Cardiac muscle cell (in vitro differentiated cells and primary cell): ENCODE measurements around the gene ANKH. TPM values are rescaled to one million over a fixed set of nuclear protein-coding genes. Genes with fewer than 3 reads are reported as not detected.

ENCODE experiments used
- DNase-seq, 2 donors: peaks; one replicate each; pipeline versions ENCODE4 v3.0.0 to v3.0.0-alpha.2; 2010 to 2017; ENCODE audit warnings: low read depth in 1 of 2, low spot score in 1 of 2
- H3K27ac ChIP-seq: fragments of 200-600 bp; sonication (generic); 2 replicates; pipeline ENCODE4 v1.5.1; 2016
- H3K27me3 ChIP-seq: fragments of 200-600 bp; sonication (generic); 2 replicates; pipeline ENCODE4 v1.6.0; 2016; ENCODE audit warnings: control low read depth
- H3K36me3 ChIP-seq: fragments of 200-600 bp; sonication (generic); 2 replicates; pipeline ENCODE4 v1.5.1; 2016; ENCODE audit warnings: control low read depth
- H3K4me1 ChIP-seq: fragments of 200-600 bp; sonication (generic); 2 replicates; pipeline ENCODE4 v1.8.1; 2017; ENCODE audit warnings: low read depth, mild to moderate bottlenecking, mixed run types
- H3K4me3 ChIP-seq: fragments of 200-600 bp; sonication (generic); 2 replicates; pipeline ENCODE4 v1.5.1; 2016; ENCODE audit warnings: mild to moderate bottlenecking
- H3K9me3 ChIP-seq: fragments of 200-600 bp; sonication (generic); 2 replicates; pipeline ENCODE4 v1.5.1; 2017; ENCODE audit warnings: low read depth, mild to moderate bottlenecking, control low read depth
- CTCF ChIP-seq: IDR thresholded peaks from 2 replicates; pipeline ENCODE4 v1.5.1; 2012; ENCODE audit warnings: low read depth, mild to moderate bottlenecking, low read length
- polyA plus RNA-seq: library from polyadenylated mRNA; unstranded; fragments of >200 nt; fragmentation: Nextera tagmentation; extraction: Ambion mirVana; gene quantifications from 2 replicates; pipeline ENCODE4 v1.2.1, GENCODE V29; 2016
- total RNA-seq: library from RNA; depleted of rRNA; stranded (reverse); fragments of >200 nt; gene quantifications from 2 replicates; pipeline ENCODE4 v1.2.3, GENCODE V29; 2016

ANKH gene
- total and polyA plus RNA-seq, 2 experiments from 2014 or later, result 26.6 to 48.1 TPM

GRCh38 chr5:14914623-14915260 lies 43.2 kb upstream of the ANKH start:
- no peak for TF ChIP-seq CTCF
- Histone ChIP-seq H3K27me3 (no peaks in the 10 kb centered on the region), H3K36me3 (no peaks in the 10 kb centered on the region), H3K4me3 (no peak overlapping the region), H3K27ac (no peak overlapping the region), H3K4me1 (peaks cover 5% of the 10 kb centered on the region), H3K9me3 (no peaks in the 10 kb centered on the region)
- DNase-seq, result no peak

- Histone ChIP-seq H3K36me3 (no peaks in the 10 kb centered on the region), H3K27ac (no peak overlapping the region)
These were observed 42.6 kb upstream of the ANKH start for GRCh38 chr5:14914193-14914592.

GRCh38 chr5:14913096-14913495 lies 41.5 kb upstream of the ANKH start:
- Histone ChIP-seq H3K4me3 (no peak overlapping the region), H3K9me3 (no peaks in the 10 kb centered on the region), H3K36me3 (no peaks in the 10 kb centered on the region), H3K4me1 (peaks cover 5% of the 10 kb centered on the region), H3K27me3 (no peaks in the 10 kb centered on the region), H3K27ac (no peak overlapping the region)
- no peak for DNase-seq
- no peak for TF ChIP-seq CTCF

More at GRCh38 chr5:14914193-14914592, 42.6 kb upstream of the ANKH start:
- H3K9me3 ChIP-seq, result no peaks in the 10 kb centered on the region
- TF ChIP-seq CTCF, result no peak
- no peak overlapping the region for H3K4me3 ChIP-seq
- H3K4me1 ChIP-seq, result peaks cover 5% of the 10 kb centered on the region
- no peak for DNase-seq
- no peaks in the 10 kb centered on the region for H3K27me3 ChIP-seq

- Histone ChIP-seq H3K36me3 (no peaks in the 10 kb centered on the region), H3K4me3 (no peak overlapping the region), H3K9me3 (no peaks in the 10 kb centered on the region), H3K27ac (no peak overlapping the region), H3K4me1 (peaks cover 5% of the 10 kb centered on the region), H3K27me3 (no peaks in the 10 kb centered on the region)
- DNase-seq, result no peak
- no peak for TF ChIP-seq CTCF
These were observed 40.6 kb upstream of the ANKH start for GRCh38 chr5:14912206-14912605.

- no peak for TF ChIP-seq CTCF
- no peaks in the 10 kb centered on the region for H3K9me3 ChIP-seq
- no peak overlapping the region for H3K4me3 ChIP-seq
- H3K4me1 ChIP-seq, result no peaks in the 10 kb centered on the region
- no peak overlapping the region for H3K27ac ChIP-seq
- no peaks in the 10 kb centered on the region for H3K27me3 ChIP-seq
- DNase-seq, result no peak
- H3K36me3 ChIP-seq, result no peaks in the 10 kb centered on the region
These were observed 37.8 kb upstream of the ANKH start for GRCh38 chr5:14909369-14909768.
